ENCODE results near the gene TRMO.
"Not testable (repeated sequence)": the region's sequence is repeated elsewhere in the genome, so short reads cannot be mapped to it uniquely, and the experiment has no call there.

TRMO gene

DNA sequence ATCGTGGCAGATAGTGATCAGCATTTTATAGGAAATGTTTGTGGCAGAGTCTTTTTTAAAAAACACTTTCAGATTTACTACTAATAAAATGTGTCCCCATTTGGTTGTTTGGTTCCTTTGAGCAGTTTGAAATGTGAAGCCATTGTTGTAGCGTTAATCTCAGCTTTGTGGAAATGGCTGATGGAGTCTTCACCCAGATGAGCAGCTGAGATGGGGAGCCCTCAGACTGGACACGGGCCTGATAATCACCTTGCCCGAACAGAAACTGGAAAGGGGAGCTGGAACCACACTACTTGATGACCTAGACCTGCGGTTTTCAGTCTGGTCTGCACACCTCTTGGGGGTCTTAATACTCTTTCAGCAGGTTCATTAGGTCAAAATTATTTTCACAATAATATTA, 40.3 kb upstream of the TRMO start:
- Histone ChIP-seq H3K27me3 (ENCODE audit: control insufficient read depth, low read length) (no peaks in the 10 kb centered on the region), H4K20me1 (ENCODE audit: control insufficient read depth, insufficient read depth, low read depth, low read length) (no peaks in the 10 kb centered on the region), H3K27ac (ENCODE audit: low read depth, low read length) (no peak overlapping the region), H3K4me1 (ENCODE audit: control insufficient read depth, low read length) (peaks cover 14% of the 10 kb centered on the region), H3K9me3 (ENCODE audit: control insufficient read depth, insufficient read depth, low read length) (no peaks in the 10 kb centered on the region), H3K4me2 (ENCODE audit: low read length) (no peak overlapping the region), H3K4me3 (ENCODE audit: low read length) (no peak overlapping the region), H3K36me3 (ENCODE audit: control insufficient read depth, low read length) (no peaks in the 10 kb centered on the region), H3K9me2 (replicated peaks; ENCODE audit: control insufficient read depth, low read length) (no peaks in the 10 kb centered on the region), H3F3A (ENCODE audit: control insufficient read depth, insufficient read depth) (no peaks in the 10 kb centered on the region), H3K79me2 (ENCODE audit: control insufficient read depth, low read length) (no peaks in the 10 kb centered on the region)
- TF ChIP-seq, protein P1, sequence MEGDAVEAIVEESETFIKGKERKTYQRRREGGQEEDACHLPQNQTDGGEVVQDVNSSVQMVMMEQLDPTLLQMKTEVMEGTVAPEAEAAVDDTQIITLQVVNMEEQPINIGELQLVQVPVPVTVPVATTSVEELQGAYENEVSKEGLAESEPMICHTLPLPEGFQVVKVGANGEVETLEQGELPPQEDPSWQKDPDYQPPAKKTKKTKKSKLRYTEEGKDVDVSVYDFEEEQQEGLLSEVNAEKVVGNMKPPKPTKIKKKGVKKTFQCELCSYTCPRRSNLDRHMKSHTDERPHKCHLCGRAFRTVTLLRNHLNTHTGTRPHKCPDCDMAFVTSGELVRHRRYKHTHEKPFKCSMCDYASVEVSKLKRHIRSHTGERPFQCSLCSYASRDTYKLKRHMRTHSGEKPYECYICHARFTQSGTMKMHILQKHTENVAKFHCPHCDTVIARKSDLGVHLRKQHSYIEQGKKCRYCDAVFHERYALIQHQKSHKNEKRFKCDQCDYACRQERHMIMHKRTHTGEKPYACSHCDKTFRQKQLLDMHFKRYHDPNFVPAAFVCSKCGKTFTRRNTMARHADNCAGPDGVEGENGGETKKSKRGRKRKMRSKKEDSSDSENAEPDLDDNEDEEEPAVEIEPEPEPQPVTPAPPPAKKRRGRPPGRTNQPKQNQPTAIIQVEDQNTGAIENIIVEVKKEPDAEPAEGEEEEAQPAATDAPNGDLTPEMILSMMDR (IDR thresholded peaks at IDR 0.05; ENCODE audit: low read depth, low read length, poor library complexity, severe bottlenecking): no peak
- no peak for TF ChIP-seq EZH2phosphoT487 (IDR thresholded peaks at IDR 0.05; ENCODE audit: borderline replicate concordance, low read length)

DNA sequence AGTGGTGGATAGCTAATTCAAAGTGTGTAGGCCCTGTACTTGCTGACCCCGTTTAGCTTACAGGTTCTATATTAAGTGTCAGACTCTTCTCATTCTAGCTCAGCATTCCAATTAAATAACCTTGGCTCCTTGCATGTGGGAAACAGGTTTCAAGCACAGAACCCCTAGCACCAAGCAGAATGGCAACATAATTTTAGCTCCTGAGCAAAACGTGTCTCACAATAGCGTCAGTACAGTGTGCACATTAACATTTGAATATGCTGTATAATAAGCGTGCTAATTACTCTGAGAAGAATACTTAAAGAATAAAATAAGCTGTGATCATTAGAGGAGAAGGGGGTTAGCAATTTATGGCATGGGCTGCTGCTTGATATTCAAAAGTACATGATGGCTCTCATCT, 39.8 kb upstream of the TRMO start:
- H3K9me2 ChIP-seq (replicated peaks; ENCODE audit: control insufficient read depth, low read length): no peaks in the 10 kb centered on the region
- TF ChIP-seq EZH2phosphoT487 (IDR thresholded peaks at IDR 0.05; ENCODE audit: borderline replicate concordance, low read length): no peak
- TF ChIP-seq, protein P1 (IDR thresholded peaks at IDR 0.05; ENCODE audit: low read depth, low read length, poor library complexity, severe bottlenecking): no peak
- H3K4me1 ChIP-seq (ENCODE audit: control insufficient read depth, low read length): peaks cover 10% of the 10 kb centered on the region
- no peaks in the 10 kb centered on the region for H3K36me3 ChIP-seq (ENCODE audit: control insufficient read depth, low read length)
- H3K27ac ChIP-seq (ENCODE audit: low read depth, low read length): no peak overlapping the region
- H4K20me1 ChIP-seq (ENCODE audit: control insufficient read depth, insufficient read depth, low read depth, low read length): no peaks in the 10 kb centered on the region
- no peaks in the 10 kb centered on the region for H3K27me3 ChIP-seq (ENCODE audit: control insufficient read depth, low read length)
- H3F3A ChIP-seq (ENCODE audit: control insufficient read depth, insufficient read depth): no peaks in the 10 kb centered on the region
- H3K79me2 ChIP-seq (ENCODE audit: control insufficient read depth, low read length): no peaks in the 10 kb centered on the region
- no peak overlapping the region for H3K4me2 ChIP-seq (ENCODE audit: low read length)
- no peaks in the 10 kb centered on the region for H3K9me3 ChIP-seq (ENCODE audit: control insufficient read depth, insufficient read depth, low read length)
- no peak overlapping the region for H3K4me3 ChIP-seq (ENCODE audit: low read length)

DNA sequence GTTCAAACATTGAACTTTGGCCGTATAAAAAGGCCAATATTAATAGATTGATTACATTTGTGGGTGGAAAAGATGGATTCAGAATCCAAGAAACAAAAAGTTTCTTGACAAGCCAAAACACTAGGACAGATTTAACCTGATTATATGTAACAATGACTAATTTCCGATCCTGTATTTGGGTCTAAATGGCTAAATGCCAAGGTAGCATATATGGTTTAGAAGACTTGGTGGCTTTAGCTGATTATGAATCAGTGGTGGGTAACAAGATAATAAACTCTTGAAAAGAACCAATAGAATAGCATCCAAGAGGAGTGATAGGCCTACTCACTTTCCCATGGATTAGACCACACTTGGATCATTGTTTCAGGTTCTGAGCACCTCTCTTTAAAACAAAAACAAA, 39.1 kb upstream of the TRMO start:
- Histone ChIP-seq H3F3A (ENCODE audit: control insufficient read depth, insufficient read depth) (0 out of 2 replicates have a peak, but pooled peaks cover 2% of the 10 kb centered on the region), H3K27ac (ENCODE audit: low read depth, low read length) (no peak overlapping the region), H3K79me2 (ENCODE audit: control insufficient read depth, low read length) (no peaks in the 10 kb centered on the region), H3K4me1 (ENCODE audit: control insufficient read depth, low read length) (peaks cover 6% of the 10 kb centered on the region), H3K4me2 (ENCODE audit: low read length) (no peak overlapping the region), H3K36me3 (ENCODE audit: control insufficient read depth, low read length) (no peaks in the 10 kb centered on the region), H4K20me1 (ENCODE audit: control insufficient read depth, insufficient read depth, low read depth, low read length) (no peaks in the 10 kb centered on the region), H3K27me3 (ENCODE audit: control insufficient read depth, low read length) (no peaks in the 10 kb centered on the region), H3K9me3 (ENCODE audit: control insufficient read depth, insufficient read depth, low read length) (no peaks in the 10 kb centered on the region), H3K4me3 (ENCODE audit: low read length) (no peak overlapping the region), H3K9me2 (replicated peaks; ENCODE audit: control insufficient read depth, low read length) (no peaks in the 10 kb centered on the region)
- TF ChIP-seq EZH2phosphoT487 (IDR thresholded peaks at IDR 0.05; ENCODE audit: borderline replicate concordance, low read length): no peak
- TF ChIP-seq, protein P1 (IDR thresholded peaks at IDR 0.05; ENCODE audit: low read depth, low read length, poor library complexity, severe bottlenecking): no peak

DNA sequence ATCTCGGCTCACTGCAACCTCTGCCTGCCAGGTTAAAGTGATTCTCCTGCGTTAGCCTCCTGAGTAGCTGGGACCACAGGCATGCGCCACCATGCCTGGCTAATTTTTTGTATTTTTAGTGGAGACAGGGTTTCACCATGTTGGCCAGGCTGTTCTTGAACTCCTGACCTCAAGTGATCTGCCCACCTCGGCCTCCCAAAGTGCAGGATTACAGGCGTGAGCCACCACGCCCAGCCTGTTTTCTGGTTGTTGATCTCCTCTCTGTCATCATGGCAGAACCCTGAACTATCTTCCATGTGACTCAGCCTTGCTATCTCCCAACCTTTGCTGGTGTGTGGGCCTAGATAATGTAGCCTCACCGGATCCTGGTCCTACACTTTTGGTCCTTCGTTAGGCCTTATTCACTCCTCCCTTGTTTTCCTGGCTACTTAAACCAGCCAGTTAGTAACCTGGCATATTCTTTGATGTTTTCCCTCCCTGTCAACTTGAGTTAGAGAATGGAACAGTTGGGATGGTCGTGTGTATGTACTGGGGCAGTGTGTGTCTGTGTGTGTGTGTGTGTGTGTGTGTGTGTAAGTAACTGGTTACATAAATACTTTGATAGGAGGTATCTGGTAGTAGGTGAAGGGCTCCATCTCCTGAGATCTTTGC, 38.5 kb upstream of the TRMO start:
- H3K4me3 ChIP-seq (ENCODE audit: low read length); H4K20me1 ChIP-seq (ENCODE audit: control insufficient read depth, insufficient read depth, low read depth, low read length); H3K4me2 ChIP-seq (ENCODE audit: low read length); H3K9me3 ChIP-seq (ENCODE audit: control insufficient read depth, insufficient read depth, low read length); H3K36me3 ChIP-seq (ENCODE audit: control insufficient read depth, low read length); H3F3A ChIP-seq (ENCODE audit: control insufficient read depth, insufficient read depth); H3K4me1 ChIP-seq (ENCODE audit: control insufficient read depth, low read length); H3K9me2 ChIP-seq (replicated peaks; ENCODE audit: control insufficient read depth, low read length); H3K27me3 ChIP-seq (ENCODE audit: control insufficient read depth, low read length); H3K79me2 ChIP-seq (ENCODE audit: control insufficient read depth, low read length); H3K27ac ChIP-seq (ENCODE audit: low read depth, low read length): not testable (repeated sequence)

Measured in DOHH2 (cell line).